Cardiac muscle cell (in vitro differentiated cells and primary cell): ENCODE measurements around the gene NYAP1. TPM values are rescaled to one million over a fixed set of nuclear protein-coding genes. Genes with fewer than 3 reads are reported as not detected.
"Not testable (repeated sequence)": the region's sequence is repeated elsewhere in the genome, so short reads cannot be mapped to it uniquely, and the experiment has no call there.

ENCODE experiments used
- DNase-seq, 2 donors: peaks; one replicate each; pipeline versions ENCODE4 v3.0.0 to v3.0.0-alpha.2; 2010 to 2017; ENCODE audit warnings: low read depth in 1 of 2, low spot score in 1 of 2
- H3K27ac ChIP-seq: fragments of 200-600 bp; sonication (generic); 2 replicates; pipeline ENCODE4 v1.5.1; 2016
- H3K27me3 ChIP-seq: fragments of 200-600 bp; sonication (generic); 2 replicates; pipeline ENCODE4 v1.6.0; 2016; ENCODE audit warnings: control low read depth
- H3K36me3 ChIP-seq: fragments of 200-600 bp; sonication (generic); 2 replicates; pipeline ENCODE4 v1.5.1; 2016; ENCODE audit warnings: control low read depth
- H3K4me1 ChIP-seq: fragments of 200-600 bp; sonication (generic); 2 replicates; pipeline ENCODE4 v1.8.1; 2017; ENCODE audit warnings: low read depth, mild to moderate bottlenecking, mixed run types
- H3K4me3 ChIP-seq: fragments of 200-600 bp; sonication (generic); 2 replicates; pipeline ENCODE4 v1.5.1; 2016; ENCODE audit warnings: mild to moderate bottlenecking
- H3K9me3 ChIP-seq: fragments of 200-600 bp; sonication (generic); 2 replicates; pipeline ENCODE4 v1.5.1; 2017; ENCODE audit warnings: low read depth, mild to moderate bottlenecking, control low read depth
- polyA plus RNA-seq: library from polyadenylated mRNA; unstranded; fragments of >200 nt; fragmentation: Nextera tagmentation; extraction: Ambion mirVana; gene quantifications from 2 replicates; pipeline ENCODE4 v1.2.1, GENCODE V29; 2016
- total RNA-seq: library from RNA; depleted of rRNA; stranded (reverse); fragments of >200 nt; gene quantifications from 2 replicates; pipeline ENCODE4 v1.2.3, GENCODE V29; 2016
- TF ChIP-seq, protein P1 (sequence below): IDR thresholded peaks from 2 replicates; pipeline ENCODE4 v1.5.1; 2012; ENCODE audit warnings: low read depth, mild to moderate bottlenecking, low read length

Gene NYAP1
- total and polyA plus RNA-seq, 2 experiments from 2014 or later = 0.06 to 13.0 TPM

DNA sequence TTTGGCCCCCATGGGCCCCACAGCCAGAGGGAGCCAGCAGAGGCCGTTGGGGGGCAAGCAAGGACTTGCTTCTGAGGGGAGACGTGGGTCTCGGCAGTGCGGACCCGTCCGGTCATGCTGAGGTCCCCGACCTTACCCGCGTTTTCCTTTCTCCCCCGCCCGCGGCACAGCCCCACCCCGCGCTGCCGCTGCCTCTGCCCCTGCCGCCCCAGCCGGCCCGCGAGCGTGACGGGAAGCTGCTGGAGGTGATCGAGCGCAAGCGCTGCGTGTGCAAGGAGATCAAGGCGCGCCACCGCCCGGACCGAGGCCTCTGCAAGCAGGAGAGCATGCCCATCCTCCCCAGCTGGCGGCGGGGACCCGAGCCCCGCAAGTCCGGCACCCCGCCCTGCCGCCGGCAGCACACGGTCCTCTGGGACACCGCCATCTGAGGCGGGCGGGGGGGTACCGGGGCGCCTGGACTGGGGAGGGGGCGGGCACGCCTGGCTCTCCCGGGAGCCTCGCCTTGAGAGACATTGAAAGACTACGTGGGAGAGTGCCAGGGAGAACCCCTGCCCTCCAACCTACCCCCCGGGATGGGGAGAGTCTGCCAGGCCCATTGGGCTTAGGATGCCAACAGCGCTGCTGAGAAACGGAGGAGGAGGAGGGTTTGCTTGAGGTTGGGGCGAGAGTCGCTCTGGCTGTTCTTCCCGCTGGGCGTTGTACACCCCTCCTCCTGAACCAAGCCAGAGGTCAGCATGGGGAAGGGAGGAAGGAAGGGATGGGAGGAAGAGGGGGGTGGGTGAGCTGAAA lies 9.9 kb downstream of the NYAP1 start:
- peak in 1 of 2 donors; percentile 42 for DNase-seq
- Histone ChIP-seq H3K36me3 (peaks cover 3% of the 10 kb centered on the region), H3K9me3 (no peaks in the 10 kb centered on the region), H3K4me1 (no peaks in the 10 kb centered on the region), H3K27me3 (peaks cover 10% of the 10 kb centered on the region), H3K4me3 (no peak overlapping the region), H3K27ac (no peak overlapping the region)
- TF ChIP-seq, protein P1, sequence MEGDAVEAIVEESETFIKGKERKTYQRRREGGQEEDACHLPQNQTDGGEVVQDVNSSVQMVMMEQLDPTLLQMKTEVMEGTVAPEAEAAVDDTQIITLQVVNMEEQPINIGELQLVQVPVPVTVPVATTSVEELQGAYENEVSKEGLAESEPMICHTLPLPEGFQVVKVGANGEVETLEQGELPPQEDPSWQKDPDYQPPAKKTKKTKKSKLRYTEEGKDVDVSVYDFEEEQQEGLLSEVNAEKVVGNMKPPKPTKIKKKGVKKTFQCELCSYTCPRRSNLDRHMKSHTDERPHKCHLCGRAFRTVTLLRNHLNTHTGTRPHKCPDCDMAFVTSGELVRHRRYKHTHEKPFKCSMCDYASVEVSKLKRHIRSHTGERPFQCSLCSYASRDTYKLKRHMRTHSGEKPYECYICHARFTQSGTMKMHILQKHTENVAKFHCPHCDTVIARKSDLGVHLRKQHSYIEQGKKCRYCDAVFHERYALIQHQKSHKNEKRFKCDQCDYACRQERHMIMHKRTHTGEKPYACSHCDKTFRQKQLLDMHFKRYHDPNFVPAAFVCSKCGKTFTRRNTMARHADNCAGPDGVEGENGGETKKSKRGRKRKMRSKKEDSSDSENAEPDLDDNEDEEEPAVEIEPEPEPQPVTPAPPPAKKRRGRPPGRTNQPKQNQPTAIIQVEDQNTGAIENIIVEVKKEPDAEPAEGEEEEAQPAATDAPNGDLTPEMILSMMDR = no peak

DNA sequence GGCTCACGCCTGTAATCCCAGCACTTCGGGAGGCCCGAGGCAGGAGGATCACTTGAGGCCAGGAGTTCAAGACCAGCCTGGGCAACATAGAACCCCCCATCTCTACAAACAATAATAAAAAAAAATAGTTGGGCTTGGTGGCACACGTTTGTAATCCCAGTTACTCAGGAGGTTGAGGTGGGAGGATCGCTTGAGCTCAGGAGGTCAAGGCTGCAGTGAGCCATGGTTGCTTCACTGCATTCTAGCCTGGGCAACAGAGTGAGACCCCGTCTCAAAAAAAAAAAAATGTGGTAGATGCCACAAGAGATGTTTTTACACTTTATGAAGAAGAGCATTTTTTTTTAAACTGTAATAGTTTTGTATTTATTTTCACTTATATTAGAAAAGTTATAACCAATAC lies 12.8 kb downstream of the NYAP1 start:
- no peaks in the 10 kb centered on the region for H3K36me3 ChIP-seq
- H3K27ac ChIP-seq = no peak overlapping the region
- H3K9me3 ChIP-seq = no peaks in the 10 kb centered on the region
- H3K27me3 ChIP-seq = peaks cover 10% of the 10 kb centered on the region
- H3K4me1 ChIP-seq = no peaks in the 10 kb centered on the region
- H3K4me3 ChIP-seq = no peak overlapping the region
- TF ChIP-seq, protein P1 = no peak
- DNase-seq = no peak

DNA sequence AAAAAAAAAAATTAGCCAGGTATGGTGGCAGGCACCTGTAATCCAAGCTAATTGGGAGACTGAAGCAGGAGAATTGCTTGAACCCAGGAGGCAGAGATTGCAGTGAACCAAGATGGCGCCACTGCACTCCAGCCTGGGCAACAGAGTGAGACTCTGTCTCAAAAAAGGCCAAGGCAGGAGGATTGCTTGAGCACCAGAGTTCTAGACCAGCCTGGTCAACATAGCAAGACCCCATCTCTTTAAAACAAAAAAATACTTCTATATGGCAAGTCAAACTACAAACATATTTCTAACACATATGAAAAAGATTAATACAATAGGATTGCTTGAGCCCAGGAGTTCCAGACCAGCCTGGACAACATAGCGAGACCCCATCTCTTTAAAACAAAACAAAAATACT lies 17.0 kb downstream of the NYAP1 start:
- H3K4me1 ChIP-seq, H3K27me3 ChIP-seq, H3K36me3 ChIP-seq, H3K4me3 ChIP-seq, H3K27ac ChIP-seq, H3K9me3 ChIP-seq, DNase-seq: not testable (repeated sequence)

DNA sequence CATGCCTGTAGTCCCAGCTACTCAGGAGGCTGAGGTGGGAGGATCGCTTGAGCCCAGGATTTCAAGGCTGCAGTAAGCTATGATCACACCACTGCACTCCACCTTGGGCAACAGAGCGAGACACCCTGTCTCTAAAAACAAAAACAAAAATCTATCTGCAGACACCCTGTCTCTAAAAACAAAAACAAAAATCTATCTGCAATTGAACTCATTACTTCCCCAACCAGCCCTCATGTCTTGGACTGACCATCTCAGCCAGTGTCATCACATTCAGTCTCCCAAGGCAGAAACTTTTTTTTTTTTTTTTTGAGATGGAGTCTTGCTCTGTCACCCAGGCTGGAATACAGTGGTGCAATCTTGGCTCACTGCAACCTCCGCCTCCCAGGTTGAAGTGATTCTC lies 20.3 kb downstream of the NYAP1 start:
- H3K27ac ChIP-seq, H3K27me3 ChIP-seq, H3K4me3 ChIP-seq, H3K4me1 ChIP-seq, DNase-seq, H3K9me3 ChIP-seq, H3K36me3 ChIP-seq: not testable (repeated sequence)

DNA sequence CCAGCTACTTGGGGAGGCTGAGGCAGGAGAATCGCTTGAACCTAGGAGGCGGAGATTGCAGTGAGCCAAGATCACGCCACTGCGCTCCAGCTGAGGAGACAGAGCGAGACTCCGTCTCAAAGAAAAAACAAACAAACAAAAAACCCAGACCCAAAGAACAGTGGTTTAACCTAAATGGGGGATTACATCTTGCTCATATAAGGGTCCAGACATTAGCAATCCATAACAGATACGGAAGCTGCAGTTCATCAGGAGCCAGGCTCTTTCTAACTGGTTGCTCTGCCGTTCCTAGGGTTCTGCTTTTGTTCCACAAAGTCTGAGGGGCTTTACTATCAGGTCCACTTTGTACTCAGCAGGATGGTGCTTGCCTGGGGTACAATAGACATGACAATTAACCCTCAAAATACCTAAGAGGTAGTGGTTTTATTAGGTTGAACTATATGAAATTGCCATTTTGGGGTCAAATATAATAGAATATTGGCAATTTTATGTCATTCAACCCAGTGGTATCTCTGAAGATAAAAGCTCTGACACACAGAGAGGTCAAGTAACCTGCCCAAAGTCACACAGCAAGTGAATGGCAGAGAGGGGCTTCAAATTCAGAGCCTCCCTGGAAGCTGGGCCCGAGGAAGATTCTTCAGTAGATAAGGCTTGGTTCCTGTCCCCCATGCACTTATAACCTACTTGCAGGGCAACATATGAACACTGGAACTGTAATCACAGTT lies 21.3 kb downstream of the NYAP1 start:
- Histone ChIP-seq H3K9me3 (no peaks in the 10 kb centered on the region), H3K27me3 (no peaks in the 10 kb centered on the region), H3K36me3 (no peaks in the 10 kb centered on the region), H3K4me3 (no peak overlapping the region), H3K4me1 (no peaks in the 10 kb centered on the region), H3K27ac (no peak overlapping the region)
- DNase-seq = no peak
- TF ChIP-seq, protein P1 = no peak

DNA sequence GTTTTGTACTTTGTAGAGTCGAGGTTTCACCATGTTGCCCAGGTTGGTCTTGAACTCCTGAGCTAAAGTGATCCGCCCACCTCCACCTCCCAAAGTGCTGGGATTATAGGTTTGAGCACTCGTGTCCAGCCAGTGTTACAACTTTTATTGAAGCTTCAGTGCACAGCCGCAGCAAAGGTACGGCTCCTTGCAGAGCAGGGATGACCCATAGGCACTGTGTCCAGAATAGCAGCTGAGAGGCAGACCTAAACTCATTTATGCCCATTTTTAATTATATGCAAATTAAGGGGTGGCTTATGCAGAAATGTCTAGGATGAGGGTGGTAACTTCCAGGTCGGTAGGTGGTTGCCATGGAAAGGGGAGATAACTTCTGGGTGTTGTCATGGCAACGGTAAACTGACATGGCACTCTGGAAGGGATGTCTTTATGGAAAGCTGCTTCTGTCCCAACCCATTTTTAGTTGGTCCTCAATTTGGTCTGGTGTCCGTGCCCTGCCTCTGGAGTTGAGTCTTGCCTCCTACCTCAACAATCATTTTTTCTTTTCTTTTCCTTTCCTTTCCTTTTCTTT lies 22.7 kb downstream of the NYAP1 start:
- Histone ChIP-seq H3K27ac (no peak overlapping the region), H3K4me3 (no peak overlapping the region), H3K4me1 (no peaks in the 10 kb centered on the region), H3K27me3 (no peaks in the 10 kb centered on the region), H3K36me3 (no peaks in the 10 kb centered on the region), H3K9me3 (no peaks in the 10 kb centered on the region)
- DNase-seq = no peak
- TF ChIP-seq, protein P1 = no peak
